T47D (cell line): ENCODE data around the gene ZNF746.

Experiments used
- DNase-seq, 2 experiments: peaks; one replicate each; pipeline versions ENCODE4 v3.0.0 to v3.0.0-alpha.2; 2011 to 2012; ENCODE audit warnings: low read depth in 1 of 2, low spot score in 1 of 2
- JUND ChIP-seq: IDR thresholded peaks from 2 replicates; pipeline ENCODE4 v1.6.1; 2012; ENCODE audit warnings: low read depth
- in situ Hi-C: cut with HindIII; loops from 2 replicates; pipeline ENCODE4 v1.10.0; 2016; ENCODE audit warnings: low sequenced_read_pairs, low pct_unique_long_range_greater_than_20kb

The ZNF746 gene

GRCh38 chr7:149462101-149462520 is 35.5 kb downstream of the ZNF746 start:
- in situ Hi-C loops = no loop called here
- TF ChIP-seq JUND = no peak

GRCh38 chr7:149460493-149461277 is 36.9 kb downstream of the ZNF746 start, which contains the start of gene ZNF777:
Gene ZNF777, minus strand, starts transcription at chr7:149461062. Its CDS starts 5,040 bp downstream, at chr7:149456022.
- in situ Hi-C loops = no loop called here
- no peak for TF ChIP-seq JUND
- DNase-seq = peak; percentile 86 to 97

More at GRCh38 chr7:149462101-149462520, 35.5 kb downstream of the ZNF746 start:
- peak in 1 of 2 experiments; percentile 10 for DNase-seq

GRCh38 chr7:149459540-149460452 is 37.8 kb downstream of the ZNF746 start:
- in situ Hi-C loops = no loop called here
- DNase-seq = peak in 1 of 2 experiments; percentile 26
- no peak for TF ChIP-seq JUND

- DNase-seq = no peak
- no peak for TF ChIP-seq JUND
- in situ Hi-C loops = no loop called here
Observed at GRCh38 chr7:149459201-149459539, 38.4 kb downstream of the ZNF746 start.

GRCh38 chr7:149458235-149458634 is 39.4 kb downstream of the ZNF746 start:
- in situ Hi-C loops = no loop called here
- no peak for TF ChIP-seq JUND
- DNase-seq = no peak

GRCh38 chr7:149457766-149458165 is 39.8 kb downstream of the ZNF746 start:
- TF ChIP-seq JUND = no peak
- in situ Hi-C loops = no loop called here
- DNase-seq = no peak

GRCh38 chr7:149456506-149457421 is 40.8 kb downstream of the ZNF746 start:
- in situ Hi-C loops = no loop called here
- DNase-seq = no peak
- TF ChIP-seq JUND = no peak

- no peak for DNase-seq
- TF ChIP-seq JUND = no peak
- in situ Hi-C loops = no loop called here
Observed at GRCh38 chr7:149455175-149455950, 42.2 kb downstream of the ZNF746 start.

GRCh38 chr7:149454750-149455149 is 42.9 kb downstream of the ZNF746 start:
- no peak for DNase-seq
- in situ Hi-C loops = no loop called here
- TF ChIP-seq JUND = no peak

GRCh38 chr7:149454006-149454405 is 43.6 kb downstream of the ZNF746 start:
- in situ Hi-C loops = no loop called here
- TF ChIP-seq JUND = no peak
- no peak for DNase-seq

- in situ Hi-C loops = no loop called here
- DNase-seq = no peak
- TF ChIP-seq JUND = no peak
Observed at GRCh38 chr7:149450821-149451220, 46.8 kb downstream of the ZNF746 start.
